Measurements from ENCODE around the gene MGAT4B.

Gene MGAT4B

GRCh38 chr5:179795863-179796833, 10.5 kb downstream of the MGAT4B start:
- peak overlapping the region; percentile 68 to 78 (median 76) for H3K4me3 Mint-ChIP-seq
- peak; percentile 64 to 82 (median 69) for TF ChIP-seq CTCF (IDR thresholded peaks at IDR 0.05; ENCODE audit: unreplicated experiment in 3 of 3)
- H3K4me1 Mint-ChIP-seq = peaks cover 8% of the 10 kb centered on the region
- peak overlapping the region in 1 of 3 experiments; percentile 63 for H3K27ac Mint-ChIP-seq
- H3K27me3 Mint-ChIP-seq (ENCODE audit: low read depth) = peaks cover 10% of the 10 kb centered on the region
- no peaks in the 10 kb centered on the region for H3K9me3 Mint-ChIP-seq
- peaks cover 18% of the 10 kb centered on the region for H3K36me3 Mint-ChIP-seq (ENCODE audit: low read depth)

GRCh38 chr5:179795049-179795862, 11.4 kb downstream of the MGAT4B start:
- Mint-ChIP-seq H3K4me1 (peaks cover 8% of the 10 kb centered on the region), H3K27ac (peak overlapping the region in 1 of 3 experiments; percentile 13), H3K4me3 (peak overlapping the region; percentile 69 to 76 (median 71)), H3K27me3 (ENCODE audit: low read depth) (peaks cover 10% of the 10 kb centered on the region), H3K36me3 (ENCODE audit: low read depth) (peaks cover 18% of the 10 kb centered on the region), H3K9me3 (no peaks in the 10 kb centered on the region)
- TF ChIP-seq CTCF (IDR thresholded peaks at IDR 0.05; ENCODE audit: unreplicated experiment in 3 of 3) = no peak

GRCh38 chr5:179794575-179794974, 12.1 kb downstream of the MGAT4B start:
- peak overlapping the region; percentile 69 to 76 (median 71) for H3K4me3 Mint-ChIP-seq
- H3K9me3 Mint-ChIP-seq = no peaks in the 10 kb centered on the region
- no peak for TF ChIP-seq CTCF (IDR thresholded peaks at IDR 0.05; ENCODE audit: unreplicated experiment in 3 of 3)
- peaks cover 10% of the 10 kb centered on the region for H3K27me3 Mint-ChIP-seq (ENCODE audit: low read depth)
- H3K27ac Mint-ChIP-seq = no peak overlapping the region
- H3K36me3 Mint-ChIP-seq (ENCODE audit: low read depth) = peaks cover 16% of the 10 kb centered on the region
- peaks cover 8% of the 10 kb centered on the region for H3K4me1 Mint-ChIP-seq

- peaks cover 15% of the 10 kb centered on the region for H3K36me3 Mint-ChIP-seq (ENCODE audit: low read depth)
- peaks cover 8% of the 10 kb centered on the region for H3K4me1 Mint-ChIP-seq
- no peaks in the 10 kb centered on the region for H3K9me3 Mint-ChIP-seq
- H3K27ac Mint-ChIP-seq = no peak overlapping the region
- TF ChIP-seq CTCF (IDR thresholded peaks at IDR 0.05; ENCODE audit: unreplicated experiment in 3 of 3) = no peak
- H3K27me3 Mint-ChIP-seq (ENCODE audit: low read depth) = peaks cover 10% of the 10 kb centered on the region
- peak overlapping the region; percentile 69 to 76 (median 71) for H3K4me3 Mint-ChIP-seq
These were observed 12.5 kb downstream of the MGAT4B start for GRCh38 chr5:179794171-179794570.

GRCh38 chr5:179793468-179794139, 13.1 kb downstream of the MGAT4B start, which contains the start of gene LTC4S:
TSS of gene LTC4S (plus strand) at chr5:179793986. CDS start at chr5:179794081, 95 bp downstream.
- Mint-ChIP-seq H3K4me3 (peak within 1 kb of the TSS; percentile 69 to 76 (median 71)), H3K4me1 (peaks cover 8% of the 10 kb centered on the region), H3K36me3 (ENCODE audit: low read depth) (peaks cover 11% of the 10 kb centered on the region), H3K27ac (peak within 1 kb of the TSS in 1 of 3 experiments; percentile 35), H3K9me3 (no peaks in the 10 kb centered on the region), H3K27me3 (ENCODE audit: low read depth) (peaks cover 10% of the 10 kb centered on the region)
- TF ChIP-seq CTCF (IDR thresholded peaks at IDR 0.05; ENCODE audit: unreplicated experiment in 3 of 3) = no peak
